Pancreas (tissue), 10 donors: ENCODE data around the gene AP4B1. TPM values are rescaled to one million over a fixed set of nuclear protein-coding genes. Genes with fewer than 3 reads are reported as not detected.

Source experiments
- ATAC-seq, 4 donors: fragments of 200-7000 bp; cut with Tn5 transposase; one replicate each; pipeline versions ENCODE4 v1.8.0 to v1.9.1; 2020; ENCODE audit warnings: mild to moderate bottlenecking in 4 of 4, moderate library complexity in 4 of 4
- DNase-seq, 6 donors: peaks; one replicate each; pipeline ENCODE4 v3.0.0-alpha.2; 2020
- FAIRE-seq: peaks from 2 replicates; lab custom pipeline; 2012; peaks lifted over from hg19 to GRCh38; lab: Jason Lieb, UNC
- H3K27ac ChIP-seq, 4 donors: fragments of 200-600 bp; sonication (generic); 1 replicate in 3 of 4; 2 replicates in 1 of 4; pipeline versions ENCODE4 v1.5.0 to v1.8.0; 2020
- H3K27me3 ChIP-seq, 4 donors: fragments of 200-600 bp; one replicate each; pipeline ENCODE4 v1.8.0; 2021
- H3K36me3 ChIP-seq, 3 donors: fragments of 200-600 bp; sonication (generic) in 1 of 3; one replicate each; pipeline versions ENCODE4 v1.5.0 to v1.8.0; 2020 to 2021
- H3K4me1 ChIP-seq, 3 donors: fragments of 200-600 bp; one replicate each; pipeline ENCODE4 v1.8.0; 2021
- H3K4me3 ChIP-seq, 4 donors: fragments of 200-600 bp; sonication (generic) in 2 of 4; one replicate each; pipeline versions ENCODE4 v1.5.0 to v1.8.0; 2020 to 2021
- H3K9me3 ChIP-seq, 4 donors: fragments of 200-600 bp; one replicate each; pipeline ENCODE4 v1.8.0; 2021
- CTCF ChIP-seq, 4 donors: fragments of 200-600 bp; sonication (generic) in 3 of 4; IDR thresholded peaks; one replicate each; pipeline versions ENCODE4 v1.5.0 to v1.8.0; 2021; ENCODE audit warnings: antibody characterized with exemption in 4 of 4
- WGBS, 2 donors: extraction: QIAGEN DNeasy Blood & Tissue Kit; methylation state at CpG; one replicate each; pipeline ENCODE4 v1.1.7; 2013; 5-methylcytosine and 5-hydroxymethylcytosine counted together
- intact Hi-C, 3 donors: fragments of 100-400 bp; cut with DNase I; formaldehyde crosslinking; loops; one replicate each; pipeline versions ENCODE4 v1.11.1 to v1.14.2; 2022
- polyA plus RNA-seq, 2 donors: library from polyadenylated mRNA; stranded (reverse); fragments of 200-250 nt; gene quantifications; one replicate each; pipeline ENCODE4 v1.2.3, GENCODE V29; 2013
- total RNA-seq, 6 donors: library from RNA; stranded (reverse); fragmentation: NEBNext Ultra II Directional in 4 of 6; extraction: Animal tissue kit (Norgen Biotek cat#: 25700) in 4 of 6; gene quantifications; one replicate each; pipeline versions ENCODE4 v1.2.1 to v1.2.4, GENCODE V29; 2021 to 2023
- donor health status: healthy with polysubstance abuse.
- donor health status: DM: no; HTN: no; CAD: no; lungs with moderate emphysema.
- donor health status: DM: no; HTN: no; CAD: no.
- donor health status: control.
- donor health status: control.
- donor health status: Bipolar disorder and iron deficiency.
- donor health status: DM: yes; HTN: yes; CAD: no.
- donor health status: DM: no; HTN: no; CAD: no.
- donor health status: DM: no; HTN: no; CAD: no.
- donor health status: DM: yes; HTN: yes; CAD: no.

AP4B1 gene
- total and polyA plus RNA-seq, 8 donors, result 8.2 to 37.5 (median 12.7) TPM

GRCh38 chr1:113912594-113913311, 8.2 kb upstream of the AP4B1 start:
- FAIRE-seq (no peak), DNase-seq (peak in 3 of 6 donors; percentile 32 to 53 (median 51)), ATAC-seq (peak; percentile 83 to 92 (median 87))
- Histone ChIP-seq H3K4me1 (peaks cover 0 to 3% (median 0%) of the 10 kb centered on the region in 3 donors), H3K27ac (peak overlapping the region in 2 of 4 donors; percentile 10 to 24), H3K27me3 (no peaks in the 10 kb centered on the region), H3K9me3 (no peaks in the 10 kb centered on the region), H3K36me3 (peaks cover 0 to 4% (median 0%) of the 10 kb centered on the region in 3 donors), H3K4me3 (no peak overlapping the region)
- intact Hi-C loops, result no loop called here
- WGBS, 2 donors, result 53 to 58% methylated on average over 6 of the region's 6 CpGs
- TF ChIP-seq CTCF (IDR thresholded peaks at IDR 0.05), result no peak

GRCh38 chr1:113905435-113905861, 849 bp upstream of the AP4B1 start:
- Histone ChIP-seq H3K4me3 (peak overlapping the region; percentile 56 to 90 (median 65)), H3K27ac (peak overlapping the region; percentile 64 to 94 (median 85)), H3K4me1 (peaks cover 4 to 14% (median 6%) of the 10 kb centered on the region in 3 donors), H3K36me3 (peaks cover 0 to 4% (median 0%) of the 10 kb centered on the region in 3 donors), H3K9me3 (no peaks in the 10 kb centered on the region), H3K27me3 (no peaks in the 10 kb centered on the region)
- DNase-seq, result peak in 3 of 6 donors; percentile 31 to 79 (median 54)
- WGBS, 2 donors, result 0% methylated on average over 17 of the region's 17 CpGs
- ATAC-seq, result peak in 1 of 4 donors; percentile 0
- FAIRE-seq, result no peak
- TF ChIP-seq CTCF (IDR thresholded peaks at IDR 0.05), result no peak
- intact Hi-C loops, result loop anchor here in 1 of 3 donors (10.0 kb wide), 1 partner anchor 71 kb away; no protein-coding TSS in a partner anchor

- H3K36me3 ChIP-seq, result peaks cover 0 to 10% (median 0%) of the 10 kb centered on the region in 3 donors
- H3K27me3 ChIP-seq, result no peaks in the 10 kb centered on the region
- DNase-seq (no peak), FAIRE-seq (no peak), ATAC-seq (peak in 1 of 4 donors; percentile 10)
- H3K9me3 ChIP-seq, result no peaks in the 10 kb centered on the region
- peaks cover 4 to 14% (median 6%) of the 10 kb centered on the region in 3 donors for H3K4me1 ChIP-seq
- no peak for TF ChIP-seq CTCF (IDR thresholded peaks at IDR 0.05)
- H3K4me3 ChIP-seq, result peak overlapping the region; percentile 45 to 90 (median 65)
- 0 to 1% methylated on average over 11 of the region's 11 CpGs for WGBS, 2 donors
- intact Hi-C loops, result loop anchor here in 1 of 3 donors (10.0 kb wide), 1 partner anchor 69 kb away; no protein-coding TSS in a partner anchor
- H3K27ac ChIP-seq, result peak overlapping the region; percentile 64 to 94 (median 85)
These were observed 316 bp downstream of the AP4B1 start for GRCh38 chr1:113904293-113904673.

GRCh38 chr1:113903501-113904292, 902 bp downstream of the AP4B1 start:
- intact Hi-C loops, result loop anchor here in 1 of 3 donors (10.0 kb wide), 1 partner anchor 69 kb away; no protein-coding TSS in a partner anchor
- FAIRE-seq (no peak), ATAC-seq (no peak), DNase-seq (no peak)
- TF ChIP-seq CTCF (IDR thresholded peaks at IDR 0.05), result no peak
- Histone ChIP-seq H3K27ac (peak overlapping the region in 2 of 4 donors; percentile 92 to 94), H3K36me3 (peaks cover 0 to 14% (median 0%) of the 10 kb centered on the region in 3 donors), H3K27me3 (no peaks in the 10 kb centered on the region), H3K4me1 (peaks cover 4 to 14% (median 6%) of the 10 kb centered on the region in 3 donors), H3K4me3 (peak overlapping the region; percentile 45 to 90 (median 65)), H3K9me3 (no peaks in the 10 kb centered on the region)
- WGBS, 2 donors, result 12 to 14% methylated on average over 7 of the region's 7 CpGs
